ENCODE data around the gene ZNF469. TPM values are rescaled to one million over a fixed set of nuclear protein-coding genes. Genes with fewer than 3 reads are reported as not detected.

The ZNF469 gene
- total and polyA plus RNA-seq, 7 donors, result under 0.01 to 1.7 (median 0.36) TPM

- Histone ChIP-seq H3K36me3 (no peaks in the 10 kb centered on the region), H3K4me1 (no peaks in the 10 kb centered on the region), H3K4me3 (no peak overlapping the region), H3K27ac (no peak overlapping the region), H3K27me3 (no peaks in the 10 kb centered on the region), H3K9me3 (no peaks in the 10 kb centered on the region)
- intact Hi-C loops (cut with DNase I), result no loop called here
- no peak for TF ChIP-seq EP300 (IDR thresholded peaks at IDR 0.05)
- no peak for TF ChIP-seq CTCF (IDR thresholded peaks at IDR 0.05)
- no peak for TF ChIP-seq POLR2AphosphoS5 (IDR thresholded peaks at IDR 0.05)
- TF ChIP-seq POLR2A (IDR thresholded peaks at IDR 0.05), result no peak
- no peak for DNase-seq
- 85 to 87% methylated on average over 12 of the region's 12 CpGs for WGBS, 2 donors
Observed at GRCh38 chr16:88413231-88413630, 30.5 kb downstream of the ZNF469 start.

GRCh38 chr16:88413631-88414030 is 30.9 kb downstream of the ZNF469 start:
- no peak overlapping the region for H3K27ac ChIP-seq
- H3K27me3 ChIP-seq, result no peaks in the 10 kb centered on the region
- intact Hi-C loops (cut with DNase I), result no loop called here
- H3K36me3 ChIP-seq, result no peaks in the 10 kb centered on the region
- 94 to 95% methylated on average over 12 of the region's 12 CpGs for WGBS, 2 donors
- no peaks in the 10 kb centered on the region for H3K4me1 ChIP-seq
- no peak for DNase-seq
- H3K9me3 ChIP-seq, result no peaks in the 10 kb centered on the region
- H3K4me3 ChIP-seq, result no peak overlapping the region
- TF ChIP-seq CTCF (IDR thresholded peaks at IDR 0.05), result no peak
- TF ChIP-seq POLR2A (IDR thresholded peaks at IDR 0.05), result no peak
- no peak for TF ChIP-seq EP300 (IDR thresholded peaks at IDR 0.05)
- no peak for TF ChIP-seq POLR2AphosphoS5 (IDR thresholded peaks at IDR 0.05)

GRCh38 chr16:88414521-88415380 is 32.0 kb downstream of the ZNF469 start:
- DNase-seq, result no peak
- no peak overlapping the region for H3K27ac ChIP-seq
- intact Hi-C loops (cut with DNase I), result no loop called here
- no peak overlapping the region for H3K4me3 ChIP-seq
- TF ChIP-seq CTCF (IDR thresholded peaks at IDR 0.05), result no peak
- no peak for TF ChIP-seq POLR2AphosphoS5 (IDR thresholded peaks at IDR 0.05)
- no peak for TF ChIP-seq EP300 (IDR thresholded peaks at IDR 0.05)
- TF ChIP-seq POLR2A (IDR thresholded peaks at IDR 0.05), result no peak
- 84 to 91% methylated on average over 34 of the region's 34 CpGs for WGBS, 2 donors
- no peaks in the 10 kb centered on the region for H3K27me3 ChIP-seq
- H3K9me3 ChIP-seq, result no peaks in the 10 kb centered on the region
- no peaks in the 10 kb centered on the region for H3K36me3 ChIP-seq
- no peaks in the 10 kb centered on the region for H3K4me1 ChIP-seq

- Histone ChIP-seq H3K36me3 (no peaks in the 10 kb centered on the region), H3K4me1 (no peaks in the 10 kb centered on the region), H3K9me3 (no peaks in the 10 kb centered on the region), H3K4me3 (no peak overlapping the region), H3K27ac (no peak overlapping the region), H3K27me3 (no peaks in the 10 kb centered on the region)
- DNase-seq, result no peak
- TF ChIP-seq POLR2A (IDR thresholded peaks at IDR 0.05) (no peak), CTCF (IDR thresholded peaks at IDR 0.05) (no peak), EP300 (IDR thresholded peaks at IDR 0.05) (no peak), POLR2AphosphoS5 (IDR thresholded peaks at IDR 0.05) (no peak)
- WGBS, 2 donors, result 63 to 87% methylated on average over 5 of the region's 5 CpGs
- intact Hi-C loops (cut with DNase I), result no loop called here
Observed at GRCh38 chr16:88415381-88415705, 32.6 kb downstream of the ZNF469 start.
